DOHH2 (cell line): Measurements from ENCODE around the gene TBL1X.

Source experiments
- H3F3A ChIP-seq: fragments of 200-600 bp; sonication (generic), shearing (Covaris generic); 2 replicates; pipeline ENCODE4 v1.6.0; 2016; ENCODE audit warnings: antibody characterized with exemption, mild to moderate bottlenecking; ENCODE audit not compliant: control insufficient read depth, insufficient read depth
- H3K27ac ChIP-seq: fragments of 200-600 bp; sonication (generic); 2 replicates; pipeline ENCODE4 v1.5.1; 2014; ENCODE audit warnings: low read depth, mild to moderate bottlenecking, low read length, moderate library complexity
- H3K27me3 ChIP-seq: fragments of 200-600 bp; sonication (generic); 2 replicates; pipeline ENCODE4 v1.6.1; 2014; ENCODE audit warnings: mild to moderate bottlenecking, low read length, mixed read lengths; ENCODE audit not compliant: control insufficient read depth
- H3K36me3 ChIP-seq: fragments of 200-600 bp; sonication (generic); 2 replicates; pipeline ENCODE4 v1.6.1; 2014; ENCODE audit warnings: mild to moderate bottlenecking, low read length, moderate library complexity, mixed read lengths; ENCODE audit not compliant: control insufficient read depth
- H3K4me1 ChIP-seq: fragments of 200-600 bp; sonication (generic); 2 replicates; pipeline ENCODE4 v1.6.1; 2014; ENCODE audit warnings: mild to moderate bottlenecking, low read length, mixed read lengths; ENCODE audit not compliant: control insufficient read depth
- H3K4me2 ChIP-seq: fragments of 200-600 bp; sonication (generic); 2 replicates; pipeline ENCODE4 v1.6.0; 2014; ENCODE audit warnings: mild to moderate bottlenecking, low read length, moderate library complexity
- H3K4me3 ChIP-seq: fragments of 200-600 bp; sonication (generic); 2 replicates; pipeline ENCODE4 v1.5.1; 2014; ENCODE audit warnings: mild to moderate bottlenecking, low read length, mixed read lengths
- H3K79me2 ChIP-seq: fragments of 200-600 bp; sonication (generic); 2 replicates; pipeline ENCODE4 v1.6.1; 2014; ENCODE audit warnings: mild to moderate bottlenecking, low read length, mixed read lengths; ENCODE audit not compliant: control insufficient read depth
- H3K9me2 ChIP-seq: fragments of 200-600 bp; sonication (generic); replicated peaks from 2 replicates; pipeline ENCODE4 v1.6.1; 2014; ENCODE audit warnings: mild to moderate bottlenecking, low read length, mixed read lengths; ENCODE audit not compliant: control insufficient read depth
- H3K9me3 ChIP-seq: fragments of 200-600 bp; sonication (generic); 2 replicates; pipeline ENCODE4 v1.6.1; 2014; ENCODE audit warnings: antibody characterized with exemption, low read length, mixed read lengths; ENCODE audit not compliant: control insufficient read depth, insufficient read depth
- H4K20me1 ChIP-seq: fragments of 200-600 bp; sonication (generic); 2 replicates; pipeline ENCODE4 v1.6.0; 2014; ENCODE audit warnings: low read depth, mild to moderate bottlenecking, antibody characterized with exemption, low read length, moderate library complexity; ENCODE audit not compliant: control insufficient read depth, insufficient read depth
- CTCF ChIP-seq: fragments of 200-600 bp; sonication (generic); IDR thresholded peaks from one replicate; pipeline ENCODE4 v1.5.1; 2014; ENCODE audit warnings: antibody characterized with exemption, mild to moderate bottlenecking, low read depth, low read length; ENCODE audit not compliant: poor library complexity, severe bottlenecking
- EZH2phosphoT487 ChIP-seq: fragments of 200-600 bp; sonication (generic); IDR thresholded peaks from 2 replicates; pipeline ENCODE4 v1.6.1; 2017; ENCODE audit warnings: borderline replicate concordance, mild to moderate bottlenecking, antibody characterized with exemption, low read length, moderate library complexity, mixed read lengths

TBL1X gene

GRCh38 chrX:9626379-9626778 is 161.5 kb downstream of the TBL1X start:
- Histone ChIP-seq H3K27ac (no peak overlapping the region), H4K20me1 (no peaks in the 10 kb centered on the region), H3K36me3 (no peaks in the 10 kb centered on the region), H3K27me3 (no peaks in the 10 kb centered on the region), H3K9me2 (no peaks in the 10 kb centered on the region), H3F3A (no peaks in the 10 kb centered on the region), H3K4me2 (no peak overlapping the region), H3K79me2 (no peaks in the 10 kb centered on the region), H3K4me3 (no peak overlapping the region), H3K4me1 (peaks cover 18% of the 10 kb centered on the region), H3K9me3 (no peaks in the 10 kb centered on the region)
- TF ChIP-seq EZH2phosphoT487 (no peak), CTCF (no peak)

GRCh38 chrX:9627922-9628321 is 163.1 kb downstream of the TBL1X start:
- no peak for TF ChIP-seq CTCF
- no peak for TF ChIP-seq EZH2phosphoT487
- H3K9me3 ChIP-seq, result no peaks in the 10 kb centered on the region
- H3K4me3 ChIP-seq, result no peak overlapping the region
- H3K27me3 ChIP-seq, result no peaks in the 10 kb centered on the region
- H3K4me1 ChIP-seq, result peaks cover 16% of the 10 kb centered on the region
- no peaks in the 10 kb centered on the region for H3K9me2 ChIP-seq
- H3K27ac ChIP-seq, result no peak overlapping the region
- H3K79me2 ChIP-seq, result no peaks in the 10 kb centered on the region
- H3K36me3 ChIP-seq, result no peaks in the 10 kb centered on the region
- no peaks in the 10 kb centered on the region for H4K20me1 ChIP-seq
- H3K4me2 ChIP-seq, result no peak overlapping the region
- no peaks in the 10 kb centered on the region for H3F3A ChIP-seq

GRCh38 chrX:9628779-9629493 is 164.1 kb downstream of the TBL1X start:
- H3K9me2 ChIP-seq, result no peaks in the 10 kb centered on the region
- H3K79me2 ChIP-seq, result no peaks in the 10 kb centered on the region
- H3K27ac ChIP-seq, result no peak overlapping the region
- no peaks in the 10 kb centered on the region for H4K20me1 ChIP-seq
- H3K4me1 ChIP-seq, result peaks cover 6% of the 10 kb centered on the region
- no peaks in the 10 kb centered on the region for H3K27me3 ChIP-seq
- no peak overlapping the region for H3K4me3 ChIP-seq
- no peaks in the 10 kb centered on the region for H3K9me3 ChIP-seq
- TF ChIP-seq EZH2phosphoT487 (no peak), CTCF (no peak)
- H3K4me2 ChIP-seq, result no peak overlapping the region
- no peaks in the 10 kb centered on the region for H3F3A ChIP-seq
- no peaks in the 10 kb centered on the region for H3K36me3 ChIP-seq
